ENCODE results near the gene RCOR3.
A peak's percentile ranks its signal among the peaks of the same experiment; 100 is the strongest.
"Not testable (repeated sequence)": the region's sequence is repeated elsewhere in the genome, so short reads cannot be mapped to it uniquely, and the experiment has no call there.

The RCOR3 gene

GRCh38 chr1:211336775-211337174, 77.6 kb downstream of the RCOR3 start:
- peaks cover 38% of the 10 kb centered on the region for H3K36me3 Mint-ChIP-seq (ENCODE audit: low read depth)
- H3K4me3 Mint-ChIP-seq, result no peak overlapping the region
- H3K9me3 Mint-ChIP-seq, result no peaks in the 10 kb centered on the region
- peaks cover 98% of the 10 kb centered on the region for H3K4me1 Mint-ChIP-seq (ENCODE audit: low read depth)
- peak overlapping the region; percentile 57 for H3K27ac Mint-ChIP-seq
- H3K27me3 Mint-ChIP-seq, result no peaks in the 10 kb centered on the region

- Mint-ChIP-seq H3K27ac (peak overlapping the region; percentile 57), H3K27me3 (no peaks in the 10 kb centered on the region), H3K4me3 (no peak overlapping the region), H3K4me1 (ENCODE audit: low read depth) (peaks cover 96% of the 10 kb centered on the region), H3K9me3 (no peaks in the 10 kb centered on the region), H3K36me3 (ENCODE audit: low read depth) (peaks cover 39% of the 10 kb centered on the region)
These were observed 78.5 kb downstream of the RCOR3 start for GRCh38 chr1:211337430-211338223.

- Mint-ChIP-seq H3K4me1 (ENCODE audit: low read depth) (peaks cover 96% of the 10 kb centered on the region), H3K27ac (peak overlapping the region; percentile 57), H3K9me3 (no peaks in the 10 kb centered on the region), H3K36me3 (ENCODE audit: low read depth) (peaks cover 43% of the 10 kb centered on the region), H3K4me3 (no peak overlapping the region), H3K27me3 (no peaks in the 10 kb centered on the region)
These were observed 79.1 kb downstream of the RCOR3 start for GRCh38 chr1:211338224-211338620.

GRCh38 chr1:211339631-211340041, 80.5 kb downstream of the RCOR3 start:
- no peaks in the 10 kb centered on the region for H3K9me3 Mint-ChIP-seq
- no peaks in the 10 kb centered on the region for H3K27me3 Mint-ChIP-seq
- peak overlapping the region; percentile 91 for H3K27ac Mint-ChIP-seq
- H3K4me1 Mint-ChIP-seq (ENCODE audit: low read depth), result peaks cover 98% of the 10 kb centered on the region
- peak overlapping the region; percentile 40 for H3K4me3 Mint-ChIP-seq
- H3K36me3 Mint-ChIP-seq (ENCODE audit: low read depth), result peaks cover 40% of the 10 kb centered on the region

- peaks cover 98% of the 10 kb centered on the region for H3K4me1 Mint-ChIP-seq (ENCODE audit: low read depth)
- H3K36me3 Mint-ChIP-seq (ENCODE audit: low read depth), result peaks cover 38% of the 10 kb centered on the region
- no peaks in the 10 kb centered on the region for H3K27me3 Mint-ChIP-seq
- H3K4me3 Mint-ChIP-seq, result peak overlapping the region; percentile 21
- peak overlapping the region; percentile 16 for H3K27ac Mint-ChIP-seq
- no peaks in the 10 kb centered on the region for H3K9me3 Mint-ChIP-seq
These were observed 81.7 kb downstream of the RCOR3 start for GRCh38 chr1:211340622-211341507.

- H3K4me1 Mint-ChIP-seq (ENCODE audit: low read depth), result peaks cover 98% of the 10 kb centered on the region
- no peaks in the 10 kb centered on the region for H3K27me3 Mint-ChIP-seq
- no peaks in the 10 kb centered on the region for H3K9me3 Mint-ChIP-seq
- H3K27ac Mint-ChIP-seq, result no peak overlapping the region
- H3K4me3 Mint-ChIP-seq, result no peak overlapping the region
- peaks cover 39% of the 10 kb centered on the region for H3K36me3 Mint-ChIP-seq (ENCODE audit: low read depth)
These were observed 82.8 kb downstream of the RCOR3 start for GRCh38 chr1:211341999-211342398.

GRCh38 chr1:211343607-211344006, 84.4 kb downstream of the RCOR3 start:
- Mint-ChIP-seq H3K4me3 (peak overlapping the region; percentile 10), H3K9me3 (no peaks in the 10 kb centered on the region), H3K4me1 (ENCODE audit: low read depth) (peaks cover 94% of the 10 kb centered on the region), H3K27ac (peak overlapping the region; percentile 83), H3K36me3 (ENCODE audit: low read depth) (peaks cover 29% of the 10 kb centered on the region), H3K27me3 (no peaks in the 10 kb centered on the region)

- H3K4me3 Mint-ChIP-seq, result peak overlapping the region; percentile 10
- H3K9me3 Mint-ChIP-seq, result no peaks in the 10 kb centered on the region
- peak overlapping the region; percentile 83 for H3K27ac Mint-ChIP-seq
These were observed 85.0 kb downstream of the RCOR3 start for GRCh38 chr1:211344152-211344618.

GRCh38 chr1:211345719-211346118, 86.6 kb downstream of the RCOR3 start:
- Mint-ChIP-seq H3K36me3 (ENCODE audit: low read depth) (peaks cover 36% of the 10 kb centered on the region), H3K4me1 (ENCODE audit: low read depth) (peaks cover 91% of the 10 kb centered on the region), H3K9me3 (no peaks in the 10 kb centered on the region), H3K27me3 (no peaks in the 10 kb centered on the region), H3K4me3 (no peak overlapping the region), H3K27ac (peak overlapping the region; percentile 58)

More at GRCh38 chr1:211344152-211344618, 85.0 kb downstream of the RCOR3 start:
- H3K4me1 Mint-ChIP-seq (ENCODE audit: low read depth), result peaks cover 92% of the 10 kb centered on the region
- no peaks in the 10 kb centered on the region for H3K27me3 Mint-ChIP-seq
- H3K36me3 Mint-ChIP-seq (ENCODE audit: low read depth), result peaks cover 31% of the 10 kb centered on the region

- Mint-ChIP-seq H3K9me3 (peaks cover 10% of the 10 kb centered on the region), H3K4me3 (no peak overlapping the region), H3K27me3 (no peaks in the 10 kb centered on the region), H3K36me3 (ENCODE audit: low read depth) (peaks cover 43% of the 10 kb centered on the region), H3K27ac (peak overlapping the region; percentile 0), H3K4me1 (ENCODE audit: low read depth) (peaks cover 90% of the 10 kb centered on the region)
These were observed 88.1 kb downstream of the RCOR3 start for GRCh38 chr1:211347077-211347844.

GRCh38 chr1:211348547-211348946, 89.4 kb downstream of the RCOR3 start:
- Mint-ChIP-seq H3K9me3 (peaks cover 10% of the 10 kb centered on the region), H3K4me1 (ENCODE audit: low read depth) (peaks cover 90% of the 10 kb centered on the region), H3K27ac (no peak overlapping the region), H3K27me3 (no peaks in the 10 kb centered on the region), H3K36me3 (ENCODE audit: low read depth) (peaks cover 47% of the 10 kb centered on the region), H3K4me3 (no peak overlapping the region)

GRCh38 chr1:211349741-211350140, 90.6 kb downstream of the RCOR3 start:
- H3K27ac Mint-ChIP-seq, result no peak overlapping the region
- H3K27me3 Mint-ChIP-seq, result no peaks in the 10 kb centered on the region
- H3K4me1 Mint-ChIP-seq (ENCODE audit: low read depth), result peaks cover 90% of the 10 kb centered on the region
- H3K4me3 Mint-ChIP-seq, result no peak overlapping the region
- peaks cover 10% of the 10 kb centered on the region for H3K9me3 Mint-ChIP-seq
- peaks cover 51% of the 10 kb centered on the region for H3K36me3 Mint-ChIP-seq (ENCODE audit: low read depth)

- H3K27me3 Mint-ChIP-seq, H3K9me3 Mint-ChIP-seq: not testable (repeated sequence)
- H3K4me1 Mint-ChIP-seq (ENCODE audit: low read depth), result peaks cover 89% of the 10 kb centered on the region
- H3K36me3 Mint-ChIP-seq (ENCODE audit: low read depth), result peaks cover 62% of the 10 kb centered on the region
- H3K27ac Mint-ChIP-seq, result peak overlapping the region; percentile 82
- peak overlapping the region; percentile 25 for H3K4me3 Mint-ChIP-seq
These were observed 92.9 kb downstream of the RCOR3 start for GRCh38 chr1:211352055-211352454.

GRCh38 chr1:211352465-211352864, 93.3 kb downstream of the RCOR3 start:
- peaks cover 10% of the 10 kb centered on the region for H3K9me3 Mint-ChIP-seq
- peaks cover 89% of the 10 kb centered on the region for H3K4me1 Mint-ChIP-seq (ENCODE audit: low read depth)
- peak overlapping the region; percentile 67 for H3K4me3 Mint-ChIP-seq
- H3K27ac Mint-ChIP-seq, result peak overlapping the region; percentile 75
- H3K36me3 Mint-ChIP-seq (ENCODE audit: low read depth), result peaks cover 66% of the 10 kb centered on the region
- H3K27me3 Mint-ChIP-seq, result no peaks in the 10 kb centered on the region

Data from stimulated activated naive CD8-positive, alpha-beta T cell treated with anti-CD3 and anti-CD28 coated beads, Interleukin-15, Interleukin-2, amounts not matched to agents 100 ng/mL and 50 ng/mL, for 24 hours (primary cell).